ENCODE results near the gene HDAC8.

DNA sequence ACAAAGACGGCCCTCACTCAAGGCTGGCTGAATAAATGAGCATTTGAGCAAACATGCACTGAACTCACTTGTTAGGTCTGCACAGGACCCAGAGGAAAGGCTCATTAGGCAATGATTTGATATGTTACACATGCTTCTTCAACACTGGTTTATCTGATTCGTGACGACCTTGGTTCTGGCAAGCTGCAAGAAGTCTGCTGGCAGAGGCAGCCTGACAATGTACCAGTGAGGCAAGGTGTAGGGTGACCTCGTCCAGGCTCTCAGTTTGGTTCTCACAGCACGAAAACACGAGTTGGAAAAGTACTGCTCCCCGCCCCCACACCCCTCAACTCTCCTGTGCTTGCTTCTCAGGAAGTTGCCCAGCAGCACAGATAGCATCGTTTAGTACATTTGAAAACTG is 203.8 kb downstream of the HDAC8 start:
- TF ChIP-seq, protein P1, sequence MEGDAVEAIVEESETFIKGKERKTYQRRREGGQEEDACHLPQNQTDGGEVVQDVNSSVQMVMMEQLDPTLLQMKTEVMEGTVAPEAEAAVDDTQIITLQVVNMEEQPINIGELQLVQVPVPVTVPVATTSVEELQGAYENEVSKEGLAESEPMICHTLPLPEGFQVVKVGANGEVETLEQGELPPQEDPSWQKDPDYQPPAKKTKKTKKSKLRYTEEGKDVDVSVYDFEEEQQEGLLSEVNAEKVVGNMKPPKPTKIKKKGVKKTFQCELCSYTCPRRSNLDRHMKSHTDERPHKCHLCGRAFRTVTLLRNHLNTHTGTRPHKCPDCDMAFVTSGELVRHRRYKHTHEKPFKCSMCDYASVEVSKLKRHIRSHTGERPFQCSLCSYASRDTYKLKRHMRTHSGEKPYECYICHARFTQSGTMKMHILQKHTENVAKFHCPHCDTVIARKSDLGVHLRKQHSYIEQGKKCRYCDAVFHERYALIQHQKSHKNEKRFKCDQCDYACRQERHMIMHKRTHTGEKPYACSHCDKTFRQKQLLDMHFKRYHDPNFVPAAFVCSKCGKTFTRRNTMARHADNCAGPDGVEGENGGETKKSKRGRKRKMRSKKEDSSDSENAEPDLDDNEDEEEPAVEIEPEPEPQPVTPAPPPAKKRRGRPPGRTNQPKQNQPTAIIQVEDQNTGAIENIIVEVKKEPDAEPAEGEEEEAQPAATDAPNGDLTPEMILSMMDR (IDR thresholded peaks at IDR 0.05; ENCODE audit: insufficient read depth, low read length, poor library complexity, severe bottlenecking) = no peak
- no peak for TF ChIP-seq EZH2phosphoT487 (conservative IDR thresholded peaks at IDR 0.05; ENCODE audit: low read length)

Data from SU-DHL-6 (cell line).